Esophagus squamous epithelium (tissue), 4 donors: ENCODE measurements around the gene RHOBTB1.

ENCODE experiments used
- POLR2A ChIP-seq, 4 donors: fragments of 450-650 bp; IDR thresholded peaks; one replicate each; pipeline ENCODE4 v1.6.1; 2017; ENCODE audit warnings: antibody characterized with exemption in 4 of 4, mild to moderate bottlenecking in 4 of 4, moderate library complexity in 3 of 4
- TF ChIP-seq, protein P1 (sequence below), 6 experiments: fragments of 450-650 bp in 4 of 6; fragments of 200-600 bp in 2 of 6; sonication (generic) in 2 of 6; IDR thresholded peaks; one replicate each; pipeline ENCODE4 v1.5.1; 2016 to 2019; ENCODE audit warnings: antibody characterized with exemption in 6 of 6, mild to moderate bottlenecking in 4 of 6, moderate library complexity in 4 of 6

DNA sequence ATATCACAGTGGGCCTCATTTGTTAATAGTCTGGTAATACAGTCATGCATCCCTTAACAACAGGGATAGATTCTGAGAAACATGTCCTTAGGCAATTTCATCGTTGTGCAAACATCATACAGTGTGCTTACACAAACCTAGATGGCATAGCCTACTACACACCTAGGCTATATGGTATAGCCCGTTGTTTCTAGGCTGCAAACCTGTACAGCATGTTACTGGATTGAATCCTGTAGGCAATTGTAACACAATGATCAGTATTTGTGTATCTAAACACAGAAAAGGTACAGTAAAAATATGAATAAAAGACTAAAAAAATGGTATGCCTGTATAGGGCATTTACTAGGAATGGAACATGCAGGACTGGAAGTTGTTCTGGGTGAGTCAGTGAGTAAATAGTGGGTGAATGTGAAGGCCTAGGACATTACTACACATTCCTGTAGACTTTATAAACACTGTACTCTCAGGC is 12.0 kb upstream of the RHOBTB1 start:
- TF ChIP-seq, protein P1, sequence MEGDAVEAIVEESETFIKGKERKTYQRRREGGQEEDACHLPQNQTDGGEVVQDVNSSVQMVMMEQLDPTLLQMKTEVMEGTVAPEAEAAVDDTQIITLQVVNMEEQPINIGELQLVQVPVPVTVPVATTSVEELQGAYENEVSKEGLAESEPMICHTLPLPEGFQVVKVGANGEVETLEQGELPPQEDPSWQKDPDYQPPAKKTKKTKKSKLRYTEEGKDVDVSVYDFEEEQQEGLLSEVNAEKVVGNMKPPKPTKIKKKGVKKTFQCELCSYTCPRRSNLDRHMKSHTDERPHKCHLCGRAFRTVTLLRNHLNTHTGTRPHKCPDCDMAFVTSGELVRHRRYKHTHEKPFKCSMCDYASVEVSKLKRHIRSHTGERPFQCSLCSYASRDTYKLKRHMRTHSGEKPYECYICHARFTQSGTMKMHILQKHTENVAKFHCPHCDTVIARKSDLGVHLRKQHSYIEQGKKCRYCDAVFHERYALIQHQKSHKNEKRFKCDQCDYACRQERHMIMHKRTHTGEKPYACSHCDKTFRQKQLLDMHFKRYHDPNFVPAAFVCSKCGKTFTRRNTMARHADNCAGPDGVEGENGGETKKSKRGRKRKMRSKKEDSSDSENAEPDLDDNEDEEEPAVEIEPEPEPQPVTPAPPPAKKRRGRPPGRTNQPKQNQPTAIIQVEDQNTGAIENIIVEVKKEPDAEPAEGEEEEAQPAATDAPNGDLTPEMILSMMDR (IDR thresholded peaks at IDR 0.05) = no peak
- no peak for TF ChIP-seq POLR2A (IDR thresholded peaks at IDR 0.05)
